ENCODE measurements around the gene TFIP11.
A peak's percentile ranks its signal among the peaks of the same experiment; 100 is the strongest.

Gene TFIP11

DNA sequence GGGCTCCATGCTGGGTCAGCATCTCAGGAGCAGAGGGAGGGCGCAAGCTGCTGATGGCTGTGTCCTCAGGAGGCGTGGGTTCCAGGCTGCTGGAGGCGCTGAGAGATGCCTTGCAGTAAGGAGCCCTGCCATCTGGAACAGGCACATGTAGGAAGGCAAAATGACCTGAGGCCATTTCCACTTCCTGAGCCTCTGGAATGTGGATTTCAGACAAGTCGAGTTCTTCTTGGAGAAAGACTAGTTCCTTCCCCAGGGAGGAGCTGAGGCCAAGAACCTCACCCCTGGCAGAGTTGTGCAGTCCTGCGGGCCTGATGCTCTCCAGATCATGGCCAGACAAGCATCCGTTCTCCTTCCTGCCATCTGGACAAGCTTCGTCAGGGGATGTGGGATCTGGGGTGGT is 48.0 kb downstream of the TFIP11 start:
- DNase-seq (ENCODE audit: insufficient read length) (no peak), FAIRE-seq (no peak)
- TF ChIP-seq POLR2AphosphoS5 (IDR thresholded peaks at IDR 0.05; ENCODE audit: low read depth, low read length) (no peak), TAF1 (IDR thresholded peaks at IDR 0.05; ENCODE audit: borderline replicate concordance, low read depth, low read length) (no peak), POLR2A (IDR thresholded peaks at IDR 0.05; ENCODE audit: low read depth, low read length) (no peak)

GRCh38 chr22:26463688-26464087 is 48.6 kb downstream of the TFIP11 start:
- no peak for TF ChIP-seq TAF1 (IDR thresholded peaks at IDR 0.05; ENCODE audit: borderline replicate concordance, low read depth, low read length)
- TF ChIP-seq POLR2AphosphoS5 (IDR thresholded peaks at IDR 0.05; ENCODE audit: low read depth, low read length): no peak
- no peak for TF ChIP-seq POLR2A (IDR thresholded peaks at IDR 0.05; ENCODE audit: low read depth, low read length)
- no peak for DNase-seq (ENCODE audit: insufficient read length)
- FAIRE-seq: no peak

DNA sequence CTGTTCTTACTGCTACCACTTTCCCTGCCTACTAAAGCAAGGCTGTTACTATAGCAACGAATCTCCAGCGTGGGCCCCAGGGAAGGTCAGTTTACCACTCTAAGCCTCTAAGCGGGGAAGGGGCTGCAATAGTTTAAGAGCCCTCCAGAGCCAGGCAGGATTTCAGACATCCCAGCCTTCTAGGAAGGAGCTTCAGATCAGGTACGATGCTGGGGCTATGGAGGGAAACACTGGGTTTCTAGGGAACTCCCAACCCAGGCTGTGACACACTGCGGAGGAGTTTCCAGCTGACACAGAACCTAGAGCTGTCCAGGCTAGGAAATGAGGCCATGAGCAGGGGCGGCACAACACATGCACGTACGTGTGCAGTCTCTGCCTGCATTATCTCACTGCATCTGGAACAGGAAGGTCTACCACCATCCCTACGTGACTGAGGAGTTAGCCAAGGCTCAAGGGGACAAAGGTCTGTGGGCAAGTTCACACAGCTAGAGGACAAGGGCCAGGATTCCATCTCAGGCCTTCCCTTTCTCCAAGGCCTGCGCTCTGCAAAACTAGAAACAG is 49.1 kb downstream of the TFIP11 start:
- DNase-seq (ENCODE audit: insufficient read length) (no peak), FAIRE-seq (no peak)
- no peak for TF ChIP-seq POLR2A (IDR thresholded peaks at IDR 0.05; ENCODE audit: low read depth, low read length)
- TF ChIP-seq TAF1 (IDR thresholded peaks at IDR 0.05; ENCODE audit: borderline replicate concordance, low read depth, low read length): no peak
- TF ChIP-seq POLR2AphosphoS5 (IDR thresholded peaks at IDR 0.05; ENCODE audit: low read depth, low read length): no peak

- DNase-seq (ENCODE audit: insufficient read length): no peak
- FAIRE-seq: no peak
Observed at GRCh38 chr22:26462641-26463040, 49.6 kb downstream of the TFIP11 start.

DNA sequence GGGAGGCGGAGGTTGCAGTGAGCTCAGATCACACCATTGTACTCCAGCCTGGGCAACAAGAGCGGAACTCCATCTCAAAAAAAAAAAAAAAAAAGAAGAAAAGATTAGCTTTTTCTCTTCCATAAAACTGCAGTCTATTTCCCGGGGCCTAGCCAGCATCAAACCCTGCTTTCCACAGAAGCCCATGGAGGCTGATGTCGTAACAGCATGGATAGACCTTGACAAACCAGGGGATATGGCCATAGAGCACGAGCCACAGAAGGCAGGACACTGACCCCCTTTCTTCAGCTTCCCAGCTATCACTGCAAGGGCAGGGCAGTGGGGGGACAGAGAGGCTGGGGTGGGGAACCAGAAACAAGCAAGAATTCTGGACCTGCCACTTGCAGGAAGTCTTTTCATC is 50.2 kb downstream of the TFIP11 start:
- FAIRE-seq: no peak
- TF ChIP-seq POLR2A (IDR thresholded peaks at IDR 0.05; ENCODE audit: low read depth, low read length): no peak
- TF ChIP-seq TAF1 (IDR thresholded peaks at IDR 0.05; ENCODE audit: borderline replicate concordance, low read depth, low read length): no peak
- TF ChIP-seq POLR2AphosphoS5 (IDR thresholded peaks at IDR 0.05; ENCODE audit: low read depth, low read length): no peak
- DNase-seq (ENCODE audit: insufficient read length): no peak

More at GRCh38 chr22:26462641-26463040, 49.6 kb downstream of the TFIP11 start:
- no peak for TF ChIP-seq TAF1 (IDR thresholded peaks at IDR 0.05; ENCODE audit: borderline replicate concordance, low read depth, low read length)
- no peak for TF ChIP-seq POLR2A (IDR thresholded peaks at IDR 0.05; ENCODE audit: low read depth, low read length)
- TF ChIP-seq POLR2AphosphoS5 (IDR thresholded peaks at IDR 0.05; ENCODE audit: low read depth, low read length): no peak

DNA sequence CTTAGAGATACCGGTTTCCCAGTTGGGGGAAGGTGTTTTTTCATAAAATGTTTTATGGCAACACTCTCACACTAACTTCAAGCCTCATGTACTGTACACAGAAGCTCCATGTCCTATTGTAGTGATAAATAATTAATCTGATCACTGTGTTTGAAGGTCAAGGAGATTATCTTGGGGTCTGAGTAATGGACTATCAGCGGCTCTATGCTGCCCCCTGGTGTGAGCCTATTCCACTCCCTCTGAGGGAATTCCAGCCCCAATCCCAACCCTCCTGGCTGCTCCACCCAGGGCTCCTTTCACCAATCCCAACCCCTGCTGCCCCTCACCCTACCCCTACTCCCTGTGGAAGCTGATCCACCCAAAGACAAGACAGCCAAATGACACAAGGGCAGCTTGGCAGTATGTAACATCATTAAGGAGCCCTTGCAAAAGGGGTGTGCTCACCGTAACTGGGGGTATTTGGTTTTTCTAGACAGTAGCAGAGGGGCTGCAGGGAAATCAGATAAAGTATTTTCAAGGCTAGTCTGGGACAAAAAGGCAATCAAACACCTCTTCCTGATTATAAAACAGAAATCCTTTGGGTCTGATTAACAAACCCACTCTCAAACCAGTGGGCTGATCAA is 51.0 kb downstream of the TFIP11 start:
- TF ChIP-seq TAF1 (IDR thresholded peaks at IDR 0.05; ENCODE audit: borderline replicate concordance, low read depth, low read length): no peak
- no peak for TF ChIP-seq POLR2A (IDR thresholded peaks at IDR 0.05; ENCODE audit: low read depth, low read length)
- TF ChIP-seq POLR2AphosphoS5 (IDR thresholded peaks at IDR 0.05; ENCODE audit: low read depth, low read length): no peak
- peak; percentile 91 for FAIRE-seq
- no peak for DNase-seq (ENCODE audit: insufficient read length)

- no peak for DNase-seq (ENCODE audit: insufficient read length)
- FAIRE-seq: no peak
- TF ChIP-seq POLR2A (IDR thresholded peaks at IDR 0.05; ENCODE audit: low read depth, low read length) (no peak), TAF1 (IDR thresholded peaks at IDR 0.05; ENCODE audit: borderline replicate concordance, low read depth, low read length) (no peak), POLR2AphosphoS5 (IDR thresholded peaks at IDR 0.05; ENCODE audit: low read depth, low read length) (no peak)
Observed at GRCh38 chr22:26460202-26460601, 52.1 kb downstream of the TFIP11 start.

DNA sequence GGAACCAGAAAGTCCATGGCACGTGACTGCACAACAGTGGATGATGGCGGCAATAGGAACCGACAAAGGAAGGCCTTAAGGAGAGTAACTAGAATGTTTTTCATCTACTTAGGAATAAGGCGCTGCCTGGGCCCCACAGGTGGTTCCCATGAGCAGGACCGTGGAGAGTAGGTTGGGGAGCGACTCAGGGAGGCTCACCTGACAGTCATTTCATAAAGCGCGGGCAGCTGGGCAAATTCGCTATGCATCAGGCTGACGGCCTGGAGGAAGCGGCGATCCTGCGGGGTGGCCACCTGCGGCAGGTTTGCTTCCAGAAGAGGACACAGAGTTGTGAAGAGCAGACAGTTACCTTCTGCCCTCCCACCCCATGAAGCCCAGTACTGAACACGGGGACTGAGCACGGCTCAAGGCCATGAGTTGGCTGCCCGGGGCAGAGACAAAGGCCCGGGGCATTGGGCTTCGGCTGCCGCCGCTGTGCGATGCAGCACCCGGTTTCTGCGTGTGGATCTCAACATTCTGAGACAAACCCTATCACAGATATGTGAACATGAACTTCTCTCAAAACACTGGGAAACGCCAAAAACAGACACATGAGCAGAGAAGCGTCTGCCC is 54.5 kb downstream of the TFIP11 start:
- FAIRE-seq: no peak
- TF ChIP-seq POLR2AphosphoS5 (IDR thresholded peaks at IDR 0.05; ENCODE audit: low read depth, low read length) (no peak), POLR2A (IDR thresholded peaks at IDR 0.05; ENCODE audit: low read depth, low read length) (no peak), TAF1 (IDR thresholded peaks at IDR 0.05; ENCODE audit: borderline replicate concordance, low read depth, low read length) (no peak)

GRCh38 chr22:26453812-26454500 is 58.3 kb downstream of the TFIP11 start:
- no peak for DNase-seq (ENCODE audit: insufficient read length)
- TF ChIP-seq POLR2A (IDR thresholded peaks at IDR 0.05; ENCODE audit: low read depth, low read length) (no peak), TAF1 (IDR thresholded peaks at IDR 0.05; ENCODE audit: borderline replicate concordance, low read depth, low read length) (no peak), POLR2AphosphoS5 (IDR thresholded peaks at IDR 0.05; ENCODE audit: low read depth, low read length) (no peak)
- FAIRE-seq: no peak

More for the DNA sequence above, 54.5 kb downstream of the TFIP11 start:
- no peak for DNase-seq (ENCODE audit: insufficient read length)

GRCh38 chr22:26453216-26453615 is 59.1 kb downstream of the TFIP11 start:
- DNase-seq (ENCODE audit: insufficient read length) (no peak), FAIRE-seq (no peak)
- TF ChIP-seq TAF1 (IDR thresholded peaks at IDR 0.05; ENCODE audit: borderline replicate concordance, low read depth, low read length) (no peak), POLR2A (IDR thresholded peaks at IDR 0.05; ENCODE audit: low read depth, low read length) (no peak), POLR2AphosphoS5 (IDR thresholded peaks at IDR 0.05; ENCODE audit: low read depth, low read length) (no peak)

- DNase-seq (ENCODE audit: insufficient read length) (no peak), FAIRE-seq (no peak)
- no peak for TF ChIP-seq POLR2AphosphoS5 (IDR thresholded peaks at IDR 0.05; ENCODE audit: low read depth, low read length)
- no peak for TF ChIP-seq POLR2A (IDR thresholded peaks at IDR 0.05; ENCODE audit: low read depth, low read length)
- no peak for TF ChIP-seq TAF1 (IDR thresholded peaks at IDR 0.05; ENCODE audit: borderline replicate concordance, low read depth, low read length)
Observed at GRCh38 chr22:26452236-26453016, 59.8 kb downstream of the TFIP11 start.
